GM21786 (cell line): Measurements from ENCODE around the gene GDI1.

ENCODE experiments used
- ATAC-seq: cut with Tn5 transposase; IDR thresholded peaks from one replicate; pipeline ENCODE4 v1.9.1; 2021; ENCODE audit not compliant: unreplicated experiment

GDI1 gene

DNA sequence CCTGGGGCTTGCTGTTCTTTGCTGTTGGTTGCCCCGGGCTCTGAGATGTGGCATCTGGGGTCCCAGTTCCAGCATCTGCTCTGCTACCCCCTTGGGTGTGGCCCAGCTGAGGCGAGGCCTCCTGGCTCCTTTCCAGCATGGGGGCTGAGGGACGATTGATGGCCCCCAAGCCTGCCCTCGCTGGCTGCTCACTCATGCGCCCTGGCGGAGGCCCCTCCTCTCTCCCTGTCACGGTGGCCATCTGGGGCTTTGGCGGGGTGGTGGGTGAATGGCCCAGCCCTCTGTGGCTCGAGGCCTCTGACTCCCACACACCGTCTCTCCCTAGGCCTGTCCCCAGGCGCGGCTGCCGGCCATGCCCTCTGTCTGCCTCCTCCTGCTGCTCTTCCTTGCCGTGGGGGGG, 22.9 kb downstream of the GDI1 start:
- no peak for ATAC-seq

- ATAC-seq, result no peak
Observed at GRCh38 chrX:154460326-154460725, 23.4 kb downstream of the GDI1 start.

DNA sequence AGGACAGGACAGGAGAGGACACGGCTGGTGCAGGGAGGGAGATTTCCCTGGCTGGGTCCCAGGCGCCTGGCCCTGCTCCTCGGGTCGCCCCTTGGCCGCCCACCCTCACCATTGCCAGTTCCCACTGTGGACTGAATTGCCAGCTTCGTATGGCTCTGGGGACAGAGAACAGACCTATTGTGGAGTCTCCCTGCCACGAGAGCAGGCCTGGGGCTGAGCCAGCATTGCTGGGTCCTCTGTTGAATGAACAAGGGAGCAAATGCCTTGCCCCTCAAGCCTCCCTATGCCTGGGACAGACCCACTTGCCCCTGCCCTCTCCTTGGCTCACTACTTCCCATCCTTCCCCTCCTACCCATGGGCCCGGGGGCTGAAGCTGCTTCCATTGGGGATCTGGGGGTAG, 25.4 kb downstream of the GDI1 start:
- no peak for ATAC-seq

GRCh38 chrX:154463611-154464220, 26.8 kb downstream of the GDI1 start:
- no peak for ATAC-seq

DNA sequence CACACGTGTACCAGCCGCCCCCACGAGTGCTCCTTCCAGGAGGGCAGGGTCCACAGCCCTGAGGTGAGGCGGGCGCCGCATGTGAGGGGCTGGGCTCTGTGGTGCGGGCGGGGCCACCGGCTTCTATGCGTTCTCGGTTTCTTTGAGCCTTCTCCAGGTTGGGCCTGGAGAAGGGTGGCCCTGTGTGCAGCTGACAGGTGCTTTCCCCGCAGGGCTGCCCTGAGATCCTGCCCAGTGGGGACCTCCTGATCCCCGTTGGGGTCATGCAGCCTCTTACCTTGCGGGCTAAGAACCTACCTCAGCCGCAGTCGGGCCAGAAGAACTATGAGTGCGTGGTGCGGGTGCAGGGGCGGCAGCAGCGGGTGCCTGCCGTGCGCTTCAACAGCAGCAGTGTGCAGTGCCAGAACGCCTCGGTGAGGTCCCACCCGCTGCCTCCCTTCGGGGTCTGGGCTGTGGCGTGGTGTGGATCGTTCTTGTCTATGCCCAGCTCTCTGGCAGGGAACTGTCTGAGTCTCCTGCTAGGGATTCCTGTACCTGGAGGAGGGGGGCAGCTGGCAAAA, 27.9 kb downstream of the GDI1 start:
- no peak for ATAC-seq

DNA sequence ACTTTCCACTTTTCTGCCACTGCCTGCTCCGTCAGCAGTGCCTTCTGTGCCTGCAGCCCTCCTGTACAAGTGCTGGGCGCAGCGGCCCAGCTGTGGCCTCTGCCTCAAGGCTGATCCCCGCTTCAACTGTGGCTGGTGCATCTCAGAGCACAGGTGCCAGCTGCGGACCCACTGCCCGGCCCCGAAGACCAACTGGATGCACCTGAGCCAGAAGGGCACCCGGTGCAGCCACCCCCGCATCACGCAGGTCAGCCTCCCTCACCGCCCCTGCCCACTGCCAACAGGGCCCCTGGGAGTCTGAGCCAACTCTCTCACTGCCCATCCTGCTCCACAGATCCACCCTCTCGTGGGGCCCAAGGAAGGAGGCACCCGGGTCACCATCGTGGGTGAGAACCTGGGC, 28.6 kb downstream of the GDI1 start:
- no peak for ATAC-seq

DNA sequence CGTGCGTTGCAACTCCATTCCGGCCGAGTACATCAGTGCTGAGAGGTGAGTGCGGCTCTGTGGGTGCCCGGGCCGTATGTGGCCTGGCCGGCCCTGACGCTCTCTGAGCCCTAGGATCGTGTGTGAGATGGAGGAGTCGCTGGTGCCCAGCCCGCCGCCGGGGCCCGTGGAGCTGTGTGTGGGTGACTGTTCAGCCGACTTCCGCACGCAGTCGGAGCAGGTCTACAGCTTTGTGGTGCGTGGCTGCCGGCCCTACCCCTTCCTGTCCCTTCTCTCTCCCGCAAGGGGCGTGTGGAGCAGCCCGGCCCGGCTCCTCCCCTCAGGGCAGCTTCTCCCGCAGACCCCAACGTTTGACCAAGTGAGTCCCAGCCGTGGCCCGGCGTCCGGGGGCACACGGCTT, 29.1 kb downstream of the GDI1 start:
- no peak for ATAC-seq

DNA sequence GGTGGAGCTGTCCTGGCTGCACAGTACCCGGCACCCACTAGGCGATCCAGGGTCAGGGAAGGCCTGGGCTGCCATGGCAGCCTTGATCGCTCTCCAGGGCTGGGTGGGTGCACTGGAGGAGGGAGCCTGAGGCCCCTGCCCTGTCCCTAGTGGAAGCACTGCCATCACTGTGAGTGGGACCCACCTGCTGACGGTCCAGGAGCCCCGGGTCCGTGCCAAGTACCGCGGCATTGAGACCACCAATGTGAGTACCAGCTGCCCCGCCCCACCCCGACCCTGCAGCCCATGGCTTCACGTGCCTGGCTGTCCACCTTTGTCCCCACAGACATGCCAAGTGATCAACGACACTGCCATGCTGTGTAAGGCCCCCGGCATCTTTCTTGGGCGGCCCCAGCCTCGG, 30.0 kb downstream of the GDI1 start:
- no peak for ATAC-seq

DNA sequence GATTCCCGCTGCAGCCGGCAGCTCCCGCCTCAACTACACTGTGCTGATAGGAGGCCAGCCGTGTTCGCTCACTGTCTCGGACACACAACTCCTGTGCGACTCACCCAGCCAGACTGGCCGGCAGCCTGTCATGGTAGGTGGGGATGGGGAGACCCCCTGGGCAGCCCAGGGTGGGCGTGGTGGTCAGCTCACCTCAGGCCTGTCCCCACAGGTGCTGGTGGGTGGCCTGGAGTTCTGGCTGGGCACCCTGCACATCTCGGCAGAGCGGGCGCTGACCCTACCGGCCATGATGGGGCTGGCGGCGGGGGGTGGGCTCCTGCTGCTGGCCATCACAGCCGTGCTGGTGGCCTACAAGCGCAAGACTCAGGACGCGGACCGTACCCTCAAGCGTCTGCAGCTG, 30.6 kb downstream of the GDI1 start:
- ATAC-seq, result no peak

- ATAC-seq, result no peak
Observed at GRCh38 chrX:154468217-154468616, 31.3 kb downstream of the GDI1 start.

DNA sequence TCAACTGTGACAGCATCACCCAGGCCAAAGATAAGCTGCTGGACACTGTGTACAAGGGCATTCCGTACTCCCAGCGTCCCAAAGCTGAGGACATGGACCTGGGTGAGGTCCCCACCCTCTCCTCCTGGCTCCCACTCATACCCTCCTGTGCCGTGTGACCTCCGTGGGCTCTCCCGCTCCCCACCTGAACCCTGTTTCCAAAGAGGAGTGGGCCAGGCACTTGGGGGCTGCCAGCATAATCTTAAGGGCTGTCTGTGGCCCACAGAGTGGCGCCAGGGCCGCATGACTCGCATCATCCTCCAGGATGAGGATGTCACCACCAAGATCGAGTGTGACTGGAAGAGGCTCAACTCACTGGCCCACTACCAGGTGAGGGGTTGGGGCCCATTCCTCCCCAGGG, 32.2 kb downstream of the GDI1 start:
- ATAC-seq, result no peak

- ATAC-seq, result no peak
Observed at GRCh38 chrX:154469880-154470279, 32.9 kb downstream of the GDI1 start.

GRCh38 chrX:154470434-154470833, 33.5 kb downstream of the GDI1 start:
- ATAC-seq, result no peak

DNA sequence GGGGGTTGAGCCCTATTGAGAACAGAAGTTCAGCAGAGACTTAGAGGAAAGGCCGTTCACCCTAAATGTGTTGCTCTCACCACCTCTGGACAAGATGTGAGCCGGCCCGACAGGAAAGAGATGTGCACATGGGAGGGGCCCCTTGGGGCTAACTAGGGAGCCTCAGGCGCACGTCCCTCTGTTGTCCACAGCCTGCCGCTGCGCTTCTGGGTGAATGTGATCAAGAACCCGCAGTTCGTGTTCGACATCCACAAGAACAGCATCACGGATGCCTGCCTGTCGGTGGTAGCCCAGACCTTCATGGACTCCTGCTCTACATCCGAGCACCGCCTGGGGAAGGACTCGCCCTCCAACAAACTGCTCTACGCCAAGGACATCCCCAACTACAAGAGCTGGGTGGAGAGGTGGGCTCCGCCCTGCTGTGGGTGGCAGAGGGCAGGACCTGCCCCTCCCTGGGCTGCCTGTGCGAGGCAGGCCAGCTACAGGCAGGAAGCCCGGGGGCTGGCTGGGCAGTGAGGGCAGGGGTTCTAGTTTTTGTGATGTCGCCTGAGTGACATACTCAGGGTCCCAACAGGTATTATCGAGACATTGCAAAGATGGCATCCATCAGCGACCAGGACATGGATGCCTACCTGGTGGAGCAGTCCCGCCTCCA, 34.1 kb downstream of the GDI1 start:
- no peak for ATAC-seq

DNA sequence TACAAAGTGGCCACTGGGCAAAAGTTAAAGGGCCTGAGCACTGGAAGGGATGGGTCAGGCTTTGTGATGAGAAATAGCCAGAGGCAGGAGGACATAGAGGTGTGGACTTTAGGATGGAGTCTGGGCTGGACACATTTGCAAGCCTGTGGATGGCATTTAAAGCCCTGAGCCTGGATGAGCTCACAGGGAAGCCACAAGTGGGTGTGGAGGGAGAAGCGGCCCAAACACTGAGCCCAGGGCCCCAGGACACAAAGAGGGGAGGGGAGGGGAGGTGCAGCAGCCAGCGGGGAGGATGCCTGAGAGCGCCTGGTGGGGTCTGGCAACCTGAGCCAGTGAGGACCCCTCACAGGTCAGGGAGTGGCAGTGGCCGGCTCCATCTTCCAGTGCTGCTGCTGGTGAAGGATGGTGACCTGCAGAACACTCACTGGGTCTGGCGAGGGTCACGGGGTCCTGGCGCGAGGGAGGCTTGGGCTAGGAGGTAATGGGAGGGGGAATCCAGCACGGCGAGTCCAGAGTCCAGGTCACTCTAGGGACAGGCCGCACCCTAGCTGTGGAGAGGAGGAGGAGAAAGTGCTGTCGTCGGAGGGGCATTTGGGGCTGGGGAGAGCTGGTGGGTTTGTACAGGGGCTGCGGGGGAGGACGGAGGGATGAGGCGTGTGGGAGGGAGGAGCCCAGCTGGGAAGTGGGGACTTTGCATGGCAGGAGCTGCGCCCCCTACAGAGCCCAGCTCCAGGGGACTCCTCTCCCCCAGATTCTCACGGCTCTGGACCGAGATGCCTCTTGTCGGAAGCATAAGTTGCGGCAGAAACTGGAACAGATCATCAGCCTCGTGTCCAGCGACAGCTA, 35.1 kb downstream of the GDI1 start:
- no peak for ATAC-seq

DNA sequence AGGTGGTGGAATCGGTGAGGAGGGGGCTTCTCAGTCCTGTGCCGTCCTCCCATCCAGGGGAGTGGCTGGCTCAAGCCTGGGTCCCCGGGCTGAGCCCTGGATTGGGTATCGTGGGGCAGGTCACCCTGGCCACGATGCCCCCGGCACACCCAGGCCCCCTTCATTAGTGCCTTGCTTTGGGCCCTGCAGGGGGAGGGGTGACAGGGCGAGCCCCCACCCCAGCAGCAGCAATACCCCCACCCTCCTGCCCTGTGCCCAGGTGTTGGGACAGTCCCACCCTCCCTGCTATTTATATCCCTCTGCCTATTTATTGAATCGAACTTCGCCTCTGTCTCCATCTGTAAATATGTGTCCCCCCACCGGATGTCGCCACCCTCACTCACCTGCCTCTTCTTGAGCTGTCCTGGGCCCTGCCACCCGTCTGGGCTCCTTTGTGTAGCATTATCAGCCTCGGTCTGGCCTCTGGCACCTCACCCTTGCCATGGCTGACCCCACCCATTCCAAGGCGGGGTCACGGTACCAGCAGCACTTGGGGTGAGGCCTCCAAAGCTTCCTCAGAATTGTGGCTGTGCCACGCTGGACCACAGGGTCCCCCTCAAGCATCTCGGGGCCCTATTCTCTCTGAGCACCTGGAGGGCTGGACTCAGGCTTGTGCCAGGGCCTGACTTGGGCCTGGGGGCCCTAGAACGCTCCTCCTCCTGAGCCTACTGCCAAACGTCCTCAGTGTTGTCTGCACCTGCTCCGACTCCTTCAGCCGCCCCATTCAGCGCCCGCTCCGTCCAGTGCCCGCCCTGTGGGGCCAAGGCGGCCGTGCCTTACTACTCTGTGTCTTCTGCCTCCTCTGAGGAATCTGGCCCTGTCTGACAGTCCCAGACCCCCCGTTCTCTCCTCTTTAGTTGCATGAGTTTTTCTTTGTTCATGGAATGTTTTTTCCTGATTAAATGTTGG, 36.0 kb downstream of the GDI1 start:
- no peak for ATAC-seq

- ATAC-seq, result no peak
Observed at GRCh38 chrX:154473683-154474082, 36.7 kb downstream of the GDI1 start.

- no peak for ATAC-seq
Observed at GRCh38 chrX:154476821-154477220, 39.9 kb downstream of the GDI1 start.

GRCh38 chrX:154477891-154478477, 41.0 kb downstream of the GDI1 start:
- ATAC-seq, result no peak
